GM18870 (cell line): Measurements from ENCODE around the gene LPIN2.
"Not testable (repeated sequence)": the region's sequence is repeated elsewhere in the genome, so short reads cannot be mapped to it uniquely, and the experiment has no call there.

Experiments used
- ATAC-seq: cut with Tn5 transposase; IDR thresholded peaks from one replicate; pipeline ENCODE4 v1.9.1; 2021; ENCODE audit warnings: moderate library complexity; ENCODE audit not compliant: unreplicated experiment

Gene LPIN2

GRCh38 chr18:3013024-3013804 is at the start of gene LPIN2:
Gene LPIN2, minus strand, starts transcription at chr18:3013144. Its CDS starts 52,304 bp downstream, at chr18:2960840.
- ATAC-seq, result peak; percentile 84

- no peak for ATAC-seq
Observed at GRCh38 chr18:3061581-3062312, 48.8 kb upstream of the LPIN2 start.

GRCh38 chr18:3060667-3061580 is 48.0 kb upstream of the LPIN2 start:
- peak; percentile 39 for ATAC-seq

- no peak for ATAC-seq
Observed at GRCh38 chr18:3059272-3059671, 46.3 kb upstream of the LPIN2 start.

GRCh38 chr18:3058328-3059191 is 45.6 kb upstream of the LPIN2 start:
- no peak for ATAC-seq

GRCh38 chr18:3057526-3057925 is 44.6 kb upstream of the LPIN2 start:
- no peak for ATAC-seq

- ATAC-seq, result no peak
Observed at GRCh38 chr18:3056311-3056710, 43.4 kb upstream of the LPIN2 start.

- ATAC-seq, result no peak
Observed at GRCh38 chr18:3055816-3056215, 42.9 kb upstream of the LPIN2 start.

GRCh38 chr18:3055186-3055728 is 42.3 kb upstream of the LPIN2 start:
- ATAC-seq, result no peak

- ATAC-seq, result no peak
Observed at GRCh38 chr18:3054780-3055179, 41.8 kb upstream of the LPIN2 start.

- ATAC-seq, result no peak
Observed at GRCh38 chr18:3054214-3054613, 41.3 kb upstream of the LPIN2 start.

- ATAC-seq, result no peak
Observed at GRCh38 chr18:3053081-3053480, 40.1 kb upstream of the LPIN2 start.

GRCh38 chr18:3052411-3052758 is 39.4 kb upstream of the LPIN2 start:
- no peak for ATAC-seq

- no peak for ATAC-seq
Observed at GRCh38 chr18:3051718-3052410, 38.9 kb upstream of the LPIN2 start.

GRCh38 chr18:3049897-3050454 is 37.0 kb upstream of the LPIN2 start:
- not testable (repeated sequence) for ATAC-seq

- ATAC-seq, result no peak
Observed at GRCh38 chr18:3048820-3049349, 35.9 kb upstream of the LPIN2 start.

- no peak for ATAC-seq
Observed at GRCh38 chr18:3048121-3048520, 35.2 kb upstream of the LPIN2 start.

GRCh38 chr18:3046216-3046808 is 33.4 kb upstream of the LPIN2 start:
- ATAC-seq, result peak; percentile 68
